GM19099 (cell line): ENCODE data around the gene CTH.

Source experiments
- POLR2A ChIP-seq: IDR thresholded peaks from 3 replicates; pipeline ENCODE4 v1.6.1; 2011; ENCODE audit warnings: low read depth; ENCODE audit not compliant: insufficient read length; ENCODE audit errors: extremely low read depth

CTH gene

GRCh38 chr1:70440642-70441391 lies 29.7 kb downstream of the CTH start:
- TF ChIP-seq POLR2A: no peak

GRCh38 chr1:70441392-70442035 lies 30.4 kb downstream of the CTH start:
- no peak for TF ChIP-seq POLR2A

DNA sequence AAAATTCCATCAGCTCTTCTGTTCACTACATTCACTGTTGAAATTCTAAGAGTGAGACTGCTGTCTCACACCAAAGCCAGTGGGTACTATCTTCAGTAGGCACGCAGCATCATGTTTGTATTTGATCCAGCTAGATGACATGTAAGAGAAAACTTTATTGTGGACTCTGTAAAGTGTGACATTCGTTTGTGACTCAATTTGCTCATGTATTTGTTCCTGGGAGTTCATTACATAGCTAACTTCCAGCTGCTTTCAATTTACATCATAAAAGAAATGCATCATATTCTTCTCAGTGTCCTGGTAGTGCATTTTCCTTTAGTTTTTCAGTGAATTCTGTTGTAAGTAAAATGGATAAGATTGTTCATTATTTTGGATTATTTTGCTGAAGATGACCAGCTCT lies 31.4 kb downstream of the CTH start:
- TF ChIP-seq POLR2A: no peak

GRCh38 chr1:70443739-70444138 lies 32.7 kb downstream of the CTH start:
- no peak for TF ChIP-seq POLR2A

GRCh38 chr1:70449049-70449448 lies 38.0 kb downstream of the CTH start:
- TF ChIP-seq POLR2A: no peak

GRCh38 chr1:70455291-70455690 lies 44.2 kb downstream of the CTH start:
- no peak for TF ChIP-seq POLR2A

GRCh38 chr1:70458131-70458530 lies 47.1 kb downstream of the CTH start:
- TF ChIP-seq POLR2A: no peak

- no peak for TF ChIP-seq POLR2A
These were observed 48.6 kb downstream of the CTH start for GRCh38 chr1:70459496-70460225.

GRCh38 chr1:70462611-70463010 lies 51.5 kb downstream of the CTH start:
- no peak for TF ChIP-seq POLR2A

GRCh38 chr1:70465911-70466310 lies 54.8 kb downstream of the CTH start:
- no peak for TF ChIP-seq POLR2A

DNA sequence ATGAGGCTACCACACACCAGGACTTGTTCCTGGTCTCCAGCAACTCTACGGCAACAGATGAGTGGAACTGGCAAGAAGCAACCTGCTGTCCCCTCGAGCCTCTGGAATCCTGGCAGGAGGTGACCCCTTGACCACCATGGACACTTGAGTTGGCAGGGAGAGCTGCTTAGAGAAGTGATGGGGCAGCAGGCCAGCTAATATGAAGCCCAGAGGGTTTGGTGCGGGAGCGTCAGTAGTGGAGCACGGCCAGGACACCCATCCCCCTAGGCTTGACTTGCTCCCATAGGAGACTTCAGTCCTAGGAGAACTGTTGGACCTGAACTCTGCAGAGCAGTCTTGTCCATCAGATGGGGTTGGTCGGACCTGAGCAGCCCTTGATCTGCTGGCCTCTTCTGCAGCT lies 56.5 kb downstream of the CTH start:
- TF ChIP-seq POLR2A: no peak

DNA sequence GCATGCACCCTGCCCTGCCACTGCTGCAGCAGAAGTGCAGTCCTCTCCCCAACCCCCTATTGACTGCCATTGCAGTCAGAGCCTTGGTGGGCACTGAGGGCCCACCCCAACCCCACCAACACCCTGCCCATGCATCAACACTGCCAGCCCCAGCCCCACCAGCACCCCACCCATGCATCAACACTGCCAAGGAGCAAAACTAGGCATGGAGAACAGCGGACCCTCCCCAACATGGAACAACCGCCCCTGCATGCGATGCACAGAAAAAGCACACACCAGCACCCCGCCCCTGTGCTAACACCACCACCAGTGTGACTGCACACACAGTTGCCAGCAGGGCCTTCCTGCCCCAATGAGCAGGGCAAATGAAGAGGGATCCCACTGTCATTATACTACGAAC lies 57.1 kb downstream of the CTH start:
- no peak for TF ChIP-seq POLR2A

- TF ChIP-seq POLR2A: no peak
These were observed 64.0 kb downstream of the CTH start for GRCh38 chr1:70475023-70475422.

DNA sequence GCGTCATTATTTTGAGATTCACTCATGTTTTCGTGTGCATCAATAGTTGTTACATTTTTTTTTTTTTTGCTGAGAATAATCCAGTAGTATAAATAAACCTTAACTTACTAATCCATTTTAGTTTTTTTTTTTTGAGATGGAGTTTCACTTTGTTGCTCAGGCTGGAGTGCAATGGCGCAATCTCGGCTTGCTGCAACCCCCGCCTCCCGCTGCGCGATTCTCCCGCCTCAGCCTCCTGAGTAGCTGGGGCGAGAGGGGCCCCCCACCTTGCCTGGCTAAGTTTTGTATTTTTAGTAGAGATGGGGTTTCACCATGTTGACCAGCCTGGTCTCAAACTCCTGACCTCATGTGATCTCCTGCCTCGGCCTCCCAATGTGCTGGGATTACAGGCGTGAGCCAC lies 66.0 kb downstream of the CTH start:
- TF ChIP-seq POLR2A: no peak

DNA sequence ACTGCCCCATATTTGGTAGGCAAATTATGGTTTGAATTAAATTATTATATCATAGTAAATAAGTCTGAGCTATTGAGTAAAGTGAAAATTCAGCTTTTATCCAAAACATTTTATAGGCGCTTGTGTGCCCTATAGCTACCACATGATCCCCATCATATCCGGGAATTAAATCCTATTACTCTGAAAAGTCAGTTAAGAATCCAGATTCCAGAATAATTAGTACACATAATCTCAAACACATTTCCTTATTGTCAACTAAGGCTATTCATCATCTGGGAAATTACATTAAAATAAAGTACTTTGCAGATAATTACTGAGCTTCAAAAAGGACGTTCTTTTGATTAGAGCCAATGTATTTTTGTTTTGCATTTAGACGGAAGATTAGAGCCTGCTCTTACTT lies 72.3 kb downstream of the CTH start:
- TF ChIP-seq POLR2A: no peak

GRCh38 chr1:70485624-70486023 lies 74.6 kb downstream of the CTH start:
- TF ChIP-seq POLR2A: no peak
